Activated naive CD4-positive, alpha-beta T cell treated with anti-CD3 and anti-CD28 coated beads for 36 hours (primary cell): Measurements from ENCODE around the gene ATP6V1G1. TPM values are rescaled to one million over a fixed set of nuclear protein-coding genes. Genes with fewer than 3 reads are reported as not detected.
"Not testable (repeated sequence)": the region's sequence is repeated elsewhere in the genome, so short reads cannot be mapped to it uniquely, and the experiment has no call there.

Experiments
- CTCF ChIA-PET: fragments of 350-600 bp; sonication (Branson Sonifier 250); formaldehyde crosslinking; loops from one replicate; lab custom pipeline; 2021; ENCODE audit warnings: antibody characterized with exemption; lab: Charles Lee
- DNase-seq: peaks from one replicate; pipeline ENCODE4 v3.0.0-alpha.2; 2020
- H3K27ac Mint-ChIP-seq: one replicate; pipeline ENCODE4 v1.8.0; 2021; ENCODE audit warnings: mild to moderate bottlenecking, mixed read lengths
- H3K27me3 Mint-ChIP-seq: one replicate; pipeline ENCODE4 v1.8.0; 2021; ENCODE audit warnings: low read depth, mixed read lengths
- H3K36me3 Mint-ChIP-seq: one replicate; pipeline ENCODE4 v1.8.0; 2021; ENCODE audit warnings: low read depth, mixed read lengths
- H3K4me1 Mint-ChIP-seq: one replicate; pipeline ENCODE4 v1.8.0; 2021; ENCODE audit warnings: low read depth, mixed read lengths
- H3K4me3 Mint-ChIP-seq: one replicate; pipeline ENCODE4 v1.8.0; 2021; ENCODE audit warnings: mild to moderate bottlenecking, moderate library complexity, mixed read lengths
- H3K9me3 Mint-ChIP-seq: one replicate; pipeline ENCODE4 v1.8.0; 2021; ENCODE audit warnings: mixed read lengths
- intact Hi-C: fragments of 100-400 bp; cut with micrococcal nuclease; formaldehyde crosslinking; loops from one replicate; pipeline ENCODE4 v1.15.1; 2023
- total RNA-seq, 2 experiments: library from RNA; stranded (reverse); gene quantifications; one replicate each; pipeline ENCODE4 v1.2.3, GENCODE V29; 2021

ATP6V1G1 gene
- total RNA-seq, 2 experiments from 2014 or later, result 26.7 to 28.8 TPM

DNA sequence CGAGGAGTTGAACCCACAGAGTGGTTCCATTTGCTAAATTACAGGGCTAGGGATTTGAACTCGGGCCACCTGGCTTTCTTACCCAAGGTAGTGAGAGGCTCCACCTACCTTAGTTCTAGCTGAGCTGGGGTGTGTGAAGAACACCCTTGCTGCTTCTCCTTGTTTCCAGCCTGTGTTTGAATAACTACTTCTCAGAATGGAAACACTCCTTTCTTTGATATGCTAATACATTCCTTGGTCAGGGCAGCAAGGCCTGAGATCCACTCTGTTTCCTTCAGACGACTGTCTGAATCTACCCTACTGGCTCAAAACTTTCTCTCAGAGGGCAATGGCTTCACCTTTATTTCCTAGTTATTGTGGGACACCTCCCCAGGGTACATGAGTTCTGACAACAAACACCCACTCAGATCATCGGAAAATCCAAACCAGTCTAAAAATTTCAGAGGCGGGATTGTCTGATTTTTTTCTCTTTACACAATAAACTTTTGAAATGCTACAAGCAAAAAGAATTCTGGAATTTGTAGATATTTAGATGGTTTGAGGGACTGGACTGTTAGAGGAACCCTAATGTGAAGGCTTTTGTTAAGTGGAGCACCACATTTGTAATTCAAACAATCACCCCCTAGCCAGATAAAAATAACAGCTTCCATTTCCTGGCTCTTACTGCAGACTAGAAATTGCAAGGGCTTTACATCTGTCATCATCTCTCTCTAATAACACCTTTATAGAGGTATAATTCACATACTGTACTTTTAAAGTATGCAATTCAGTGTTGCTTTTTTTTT lies 4.0 kb upstream of the ATP6V1G1 start:
- intact Hi-C loops, result loop anchor here (10.0 kb wide), 1 partner anchor 341 kb away; no protein-coding TSS in a partner anchor

DNA sequence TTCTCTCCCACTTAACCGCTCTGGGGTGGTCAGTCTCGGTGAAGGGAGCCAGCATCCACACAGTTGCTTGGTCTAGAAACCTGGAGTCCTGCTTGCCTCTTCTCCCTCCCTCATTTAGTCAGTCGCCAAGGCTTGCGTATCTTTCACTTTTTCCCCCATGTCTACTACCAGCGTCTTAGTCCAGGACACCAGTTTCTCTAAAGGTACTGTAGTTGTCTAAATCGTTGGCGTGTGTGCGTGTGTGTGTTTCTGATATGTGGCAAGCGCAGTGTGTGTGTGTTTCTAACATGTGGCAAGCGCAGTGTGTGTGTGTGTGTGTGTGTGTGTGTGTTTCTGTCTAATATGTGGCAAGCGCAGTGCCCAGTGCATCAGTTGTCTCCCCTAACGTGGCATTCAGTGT lies 641 bp downstream of the ATP6V1G1 start:
- intact Hi-C loops, result loop anchor here (5.0 to 10.0 kb wide), 2 partner anchors 337 to 419 kb away; no protein-coding TSS in a partner anchor
- peak overlapping the region; percentile 92 for H3K4me3 Mint-ChIP-seq
- H3K27ac Mint-ChIP-seq, result peak overlapping the region; percentile 96
- CTCF ChIA-PET, result interaction anchor here (0.9 to 3.5 kb wide), 4 partner anchors 22 to 105 kb away, joined by 3 to 17 read pairs (median 6); partner anchors contain the start of gene TMEM268
- peak; percentile 21 for DNase-seq
- no peaks in the 10 kb centered on the region for H3K27me3 Mint-ChIP-seq
- peaks cover 19% of the 10 kb centered on the region for H3K36me3 Mint-ChIP-seq
- H3K4me1 Mint-ChIP-seq, result peaks cover 49% of the 10 kb centered on the region
- no peaks in the 10 kb centered on the region for H3K9me3 Mint-ChIP-seq

More for the DNA sequence above, 4.0 kb upstream of the ATP6V1G1 start:
- H3K4me3 Mint-ChIP-seq, result no peak overlapping the region
- CTCF ChIA-PET, result interaction anchor here (1.9 kb wide), 1 partner anchor 8 kb away, joined by 7 read pairs; no protein-coding TSS in a partner anchor
- H3K27me3 Mint-ChIP-seq, result no peaks in the 10 kb centered on the region
- no peak overlapping the region for H3K27ac Mint-ChIP-seq
- no peaks in the 10 kb centered on the region for H3K9me3 Mint-ChIP-seq
- no peak for DNase-seq
- H3K36me3 Mint-ChIP-seq, result peaks cover 7% of the 10 kb centered on the region
- peaks cover 9% of the 10 kb centered on the region for H3K4me1 Mint-ChIP-seq

DNA sequence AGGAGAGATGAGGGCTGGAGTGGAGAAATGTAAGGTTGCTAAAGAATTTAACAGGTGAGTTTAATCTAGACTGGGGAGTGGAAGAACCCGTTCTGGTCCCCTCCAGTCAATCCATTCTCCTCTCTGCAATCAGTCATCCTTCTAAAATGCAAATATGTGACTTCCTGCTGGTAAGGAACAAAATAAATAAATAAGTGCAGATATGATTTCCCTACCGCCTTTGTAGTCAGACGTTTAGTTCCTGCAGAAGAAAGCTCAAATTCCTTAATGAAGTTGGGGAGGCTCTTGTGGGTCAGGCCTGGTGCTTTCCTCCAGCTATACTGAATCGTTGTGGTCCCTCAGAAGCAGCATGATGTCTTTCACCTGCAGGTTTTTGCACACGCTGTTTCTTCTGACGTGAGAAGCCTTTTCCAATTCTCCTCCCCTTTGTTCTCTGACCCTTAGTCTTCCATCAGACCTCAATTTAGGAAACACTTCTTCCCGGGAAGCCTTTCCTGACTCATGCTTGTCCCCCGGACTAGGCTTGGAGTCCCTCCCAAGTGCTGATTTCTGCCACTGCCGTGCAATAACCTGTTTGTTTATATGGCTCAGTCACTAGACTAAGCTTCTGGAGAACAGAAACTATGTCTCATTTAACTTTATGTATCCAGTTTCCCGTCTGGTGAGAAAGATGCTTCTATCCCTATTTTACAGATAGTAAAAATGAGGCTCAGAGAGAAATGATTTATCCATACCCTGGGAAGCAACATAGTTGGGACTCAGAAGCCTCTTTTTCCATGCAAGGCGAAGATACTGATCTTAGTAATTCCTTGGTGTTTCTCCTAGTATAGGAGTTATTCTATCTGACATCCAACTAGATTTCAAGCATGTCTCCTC lies 1.3 kb downstream of the ATP6V1G1 start:
- no peak for DNase-seq
- intact Hi-C loops, result loop anchor here (5.0 to 10.0 kb wide), 2 partner anchors 336 to 418 kb away; no protein-coding TSS in a partner anchor
- Mint-ChIP-seq H3K4me3 (peak overlapping the region; percentile 92), H3K27me3 (no peaks in the 10 kb centered on the region), H3K9me3 (no peaks in the 10 kb centered on the region), H3K36me3 (peaks cover 21% of the 10 kb centered on the region), H3K4me1 (peaks cover 56% of the 10 kb centered on the region), H3K27ac (peak overlapping the region; percentile 96)
- CTCF ChIA-PET, result interaction anchor here (1.4 to 3.5 kb wide), 3 partner anchors 22 to 64 kb away, joined by 3 to 17 read pairs (median 8); partner anchors contain the start of gene TMEM268

DNA sequence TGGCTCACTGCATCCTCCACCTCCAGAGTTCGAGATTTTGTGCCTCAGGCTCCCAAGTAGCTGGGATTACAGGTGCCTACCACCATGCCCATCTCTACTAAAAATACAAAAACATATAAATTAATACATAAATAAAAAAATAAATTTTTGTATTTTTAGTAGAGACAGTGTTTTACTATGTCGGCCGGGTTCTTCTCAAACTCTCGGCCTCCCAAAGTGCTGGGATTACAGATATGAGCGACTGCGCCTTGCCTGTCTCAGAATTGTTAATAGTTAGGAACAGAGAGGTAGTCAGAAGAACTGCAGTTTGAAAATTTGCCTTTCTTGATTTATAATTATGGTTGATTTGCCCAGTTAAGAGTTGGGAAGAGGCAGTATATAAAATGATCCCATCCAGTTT lies 2.8 kb downstream of the ATP6V1G1 start:
- H3K4me3 Mint-ChIP-seq, result peak overlapping the region; percentile 25
- intact Hi-C loops, result loop anchor here (10.0 kb wide), 1 partner anchor 314 kb away; no protein-coding TSS in a partner anchor
- H3K4me1 Mint-ChIP-seq, result peaks cover 63% of the 10 kb centered on the region
- no peaks in the 10 kb centered on the region for H3K27me3 Mint-ChIP-seq
- CTCF ChIA-PET, result interaction anchor here (0.7 to 4.3 kb wide), 2 partner anchors 63 to 186 kb away, joined by 3 to 47 read pairs; no protein-coding TSS in a partner anchor
- H3K27ac Mint-ChIP-seq, result peak overlapping the region; percentile 78
- H3K9me3 Mint-ChIP-seq, result no peaks in the 10 kb centered on the region
- DNase-seq, result no peak
- H3K36me3 Mint-ChIP-seq, result peaks cover 33% of the 10 kb centered on the region

DNA sequence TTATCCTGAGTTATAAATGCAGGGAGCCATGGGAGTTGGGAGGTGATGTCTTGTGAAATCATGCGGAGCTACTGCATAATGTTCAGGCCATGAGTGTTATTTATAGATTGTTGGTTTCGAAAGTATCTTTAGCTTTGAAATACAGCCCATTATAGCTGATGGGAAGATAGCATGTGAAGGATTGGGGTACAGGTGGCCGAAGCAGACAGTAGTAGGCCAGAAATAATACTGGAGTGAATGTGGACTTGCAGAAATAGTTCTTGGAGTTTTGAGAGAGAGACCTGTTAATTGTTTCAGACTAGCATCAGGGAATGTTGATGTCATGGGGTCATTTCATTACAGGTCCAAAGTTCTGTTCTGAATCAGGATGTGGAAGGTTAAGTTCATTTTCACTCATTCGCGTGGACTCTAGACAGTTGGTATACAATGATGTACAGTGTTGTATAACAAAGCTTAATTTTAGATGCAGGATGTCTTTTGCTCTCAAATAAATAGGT lies 3.8 kb downstream of the ATP6V1G1 start:
- peaks cover 69% of the 10 kb centered on the region for H3K4me1 Mint-ChIP-seq
- H3K36me3 Mint-ChIP-seq, result peaks cover 40% of the 10 kb centered on the region
- H3K27ac Mint-ChIP-seq, result peak overlapping the region; percentile 93
- peak overlapping the region; percentile 63 for H3K4me3 Mint-ChIP-seq
- intact Hi-C loops, result loop anchor here (10.0 kb wide), 1 partner anchor 313 kb away; no protein-coding TSS in a partner anchor
- no peaks in the 10 kb centered on the region for H3K9me3 Mint-ChIP-seq
- CTCF ChIA-PET, result interaction anchor here (0.6 to 4.3 kb wide), 13 partner anchors 8 to 1013 kb away, joined by 3 to 47 read pairs (median 7); no protein-coding TSS in a partner anchor
- DNase-seq, result no peak
- no peaks in the 10 kb centered on the region for H3K27me3 Mint-ChIP-seq

DNA sequence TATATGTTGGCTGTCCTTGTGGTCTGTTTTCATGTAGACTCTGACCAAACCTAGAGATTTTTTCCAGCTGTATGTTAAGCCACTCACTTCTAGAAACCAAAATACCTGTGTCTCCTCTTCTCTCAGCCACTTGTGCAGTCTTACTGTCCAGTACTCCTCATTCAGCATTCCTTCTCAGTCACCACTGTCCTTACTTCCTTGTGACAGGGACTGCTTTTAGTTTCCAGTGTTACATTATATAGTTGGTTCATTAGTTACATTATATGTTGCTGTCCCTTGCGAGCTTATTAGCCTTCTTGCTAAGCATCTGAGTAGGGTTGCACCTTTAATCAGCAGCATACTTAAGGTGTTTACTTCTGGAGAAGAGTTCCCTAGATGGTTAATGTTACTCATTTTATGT lies 4.3 kb downstream of the ATP6V1G1 start:
- Mint-ChIP-seq H3K4me1 (peaks cover 68% of the 10 kb centered on the region), H3K36me3 (peaks cover 40% of the 10 kb centered on the region), H3K27ac (peak overlapping the region; percentile 93), H3K4me3 (peak overlapping the region; percentile 63), H3K9me3 (no peaks in the 10 kb centered on the region), H3K27me3 (no peaks in the 10 kb centered on the region)
- intact Hi-C loops, result loop anchor here (1.0 to 10.0 kb wide), 4 partner anchors 20 to 313 kb away; no protein-coding TSS in a partner anchor
- no peak for DNase-seq
- CTCF ChIA-PET, result interaction anchor here (0.6 to 4.3 kb wide), 20 partner anchors 8 to 1013 kb away, joined by 3 to 47 read pairs (median 6); partner anchors contain the start of gene TMEM268

DNA sequence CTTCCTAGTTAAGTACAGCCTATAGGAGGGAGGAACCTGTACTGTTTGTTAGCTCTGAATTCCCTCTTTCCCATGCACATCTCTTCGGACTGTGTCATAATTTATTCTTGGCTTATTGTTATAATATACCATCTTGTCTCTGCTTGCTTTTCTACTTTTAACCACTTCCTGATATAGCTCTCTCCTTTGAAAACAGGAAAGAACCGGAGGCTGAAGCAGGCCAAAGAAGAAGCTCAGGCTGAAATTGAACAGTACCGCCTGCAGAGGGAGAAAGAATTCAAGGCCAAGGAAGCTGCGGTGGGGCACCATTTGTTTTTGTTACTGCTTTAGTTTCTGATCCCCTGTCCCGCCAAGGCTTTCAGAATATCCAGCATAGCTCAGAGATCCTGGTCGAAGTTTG lies 4.8 kb downstream of the ATP6V1G1 start:
- no peaks in the 10 kb centered on the region for H3K27me3 Mint-ChIP-seq
- H3K4me3 Mint-ChIP-seq, result peak overlapping the region; percentile 63
- H3K9me3 Mint-ChIP-seq, result no peaks in the 10 kb centered on the region
- peaks cover 41% of the 10 kb centered on the region for H3K36me3 Mint-ChIP-seq
- peak; percentile 78 for DNase-seq
- intact Hi-C loops, result loop anchor here (1.0 to 10.0 kb wide), 4 partner anchors 20 to 312 kb away; no protein-coding TSS in a partner anchor
- peak overlapping the region; percentile 93 for H3K27ac Mint-ChIP-seq
- H3K4me1 Mint-ChIP-seq, result peaks cover 66% of the 10 kb centered on the region
- CTCF ChIA-PET, result interaction anchor here (1.0 to 4.3 kb wide), 20 partner anchors 9 to 423 kb away, joined by 3 to 47 read pairs (median 6); partner anchors contain the start of gene TMEM268

DNA sequence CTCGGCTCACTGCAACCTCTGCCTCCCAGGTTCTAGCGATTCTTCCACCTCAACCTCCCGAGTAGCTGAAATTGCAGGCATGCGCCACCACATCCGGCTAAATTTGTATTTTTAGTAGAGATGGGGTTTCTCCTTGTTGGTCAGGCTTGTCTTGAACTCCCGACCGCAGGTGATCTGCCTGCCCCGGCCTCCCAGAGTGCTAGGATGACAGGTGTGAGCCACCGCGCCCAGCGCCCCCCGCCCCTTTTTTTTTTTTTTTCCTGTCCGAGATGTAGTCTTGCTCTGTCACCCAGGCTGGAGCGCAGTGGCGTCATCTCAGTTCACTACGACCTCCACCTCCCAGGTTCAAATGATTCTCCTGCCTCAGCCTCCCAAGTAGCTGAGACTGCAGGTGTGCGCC lies 6.6 kb downstream of the ATP6V1G1 start:
- CTCF ChIA-PET, result interaction anchor here (1.7 to 4.3 kb wide), 3 partner anchors 59 to 188 kb away, joined by 5 to 47 read pairs (median 29); no protein-coding TSS in a partner anchor
- H3K27ac Mint-ChIP-seq, result peak overlapping the region; percentile 93
- no peak for DNase-seq
- H3K4me1 Mint-ChIP-seq, result peaks cover 62% of the 10 kb centered on the region
- peaks cover 45% of the 10 kb centered on the region for H3K36me3 Mint-ChIP-seq
- H3K9me3 Mint-ChIP-seq, result no peaks in the 10 kb centered on the region
- H3K27me3 Mint-ChIP-seq, result no peaks in the 10 kb centered on the region
- no peak overlapping the region for H3K4me3 Mint-ChIP-seq
- intact Hi-C loops, result loop anchor here (10.0 kb wide), 1 partner anchor 311 kb away; no protein-coding TSS in a partner anchor

DNA sequence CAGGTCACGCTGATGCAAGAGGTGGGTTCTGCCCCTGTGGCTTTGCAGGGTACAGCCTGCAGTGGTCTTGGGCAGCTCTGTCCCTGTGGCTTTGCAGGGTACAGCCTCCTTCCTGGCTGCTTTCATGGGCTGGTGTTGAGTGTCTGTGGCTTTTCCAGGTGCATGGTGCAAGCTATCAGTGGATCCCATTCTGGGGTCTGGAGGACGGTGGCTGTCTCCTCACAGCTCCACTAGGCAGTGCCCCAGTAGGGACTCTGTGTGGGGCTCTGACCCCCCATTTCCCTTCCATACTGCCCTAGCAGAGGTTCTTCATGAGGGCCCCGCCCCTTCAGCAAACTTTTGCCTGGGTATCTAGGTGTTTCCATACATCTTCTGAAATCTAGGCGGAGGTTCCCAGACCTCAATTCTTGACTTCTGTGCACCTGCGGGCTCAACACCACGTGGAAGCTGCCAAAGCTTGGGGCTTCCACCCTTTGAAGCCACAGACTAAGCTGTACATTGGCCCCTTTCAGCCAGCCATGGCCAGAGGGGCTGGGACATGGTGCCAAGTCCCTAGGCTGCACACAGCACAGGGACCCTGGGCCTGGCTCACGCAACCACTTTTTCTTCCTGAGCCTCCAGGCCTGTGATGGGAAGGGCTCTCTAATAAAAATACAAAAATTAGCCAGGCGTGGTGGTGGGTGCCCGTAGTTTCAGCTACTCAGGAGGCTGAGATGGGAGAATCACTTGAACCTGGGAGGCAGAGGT lies 13.1 kb downstream of the ATP6V1G1 start:
- H3K27ac Mint-ChIP-seq, CTCF ChIA-PET, H3K9me3 Mint-ChIP-seq, intact Hi-C loops, H3K4me1 Mint-ChIP-seq, H3K4me3 Mint-ChIP-seq, DNase-seq, H3K27me3 Mint-ChIP-seq: not testable (repeated sequence)
- H3K36me3 Mint-ChIP-seq, result peaks cover 39% of the 10 kb centered on the region

DNA sequence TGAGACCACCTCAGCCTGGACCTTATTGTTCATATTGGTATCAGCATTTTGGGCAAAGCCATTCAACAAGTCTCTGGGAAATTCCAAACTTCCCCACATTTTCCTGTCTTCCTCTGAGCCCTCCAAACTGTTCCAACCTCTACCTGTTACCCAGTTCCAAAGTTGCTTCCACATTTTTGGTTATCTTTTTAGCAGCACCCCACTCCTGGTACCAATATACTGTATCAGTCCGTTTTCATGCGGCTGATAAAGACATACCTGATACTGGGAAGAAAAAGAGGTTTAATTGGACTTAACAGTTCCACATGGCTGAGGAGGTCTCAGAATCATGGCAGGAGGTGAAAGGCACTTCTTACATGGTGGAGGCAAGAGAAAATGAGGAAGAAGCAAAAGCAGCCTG lies 14.2 kb downstream of the ATP6V1G1 start:
- peaks cover 36% of the 10 kb centered on the region for H3K36me3 Mint-ChIP-seq
- intact Hi-C loops, DNase-seq, CTCF ChIA-PET, H3K9me3 Mint-ChIP-seq, H3K4me1 Mint-ChIP-seq, H3K4me3 Mint-ChIP-seq, H3K27ac Mint-ChIP-seq, H3K27me3 Mint-ChIP-seq: not testable (repeated sequence)

DNA sequence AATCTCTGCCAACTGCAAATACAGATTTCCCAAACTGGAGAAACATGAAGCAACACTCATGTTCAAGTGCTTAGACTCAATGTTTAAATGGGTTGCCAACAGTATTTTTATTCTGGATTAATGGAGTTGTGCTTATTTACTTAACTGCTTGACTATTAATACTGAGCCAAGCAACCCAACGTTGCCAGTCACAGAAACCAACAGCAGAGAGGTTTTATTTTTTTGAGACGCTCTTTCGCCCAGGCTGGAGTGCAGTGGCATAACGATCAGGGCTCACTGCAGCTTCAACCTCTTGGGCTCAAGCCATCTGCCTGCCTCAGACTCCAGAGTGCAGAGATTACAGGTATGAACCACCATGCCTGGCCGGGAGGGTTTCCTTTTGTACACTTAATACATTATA lies 15.1 kb downstream of the ATP6V1G1 start:
- H3K9me3 Mint-ChIP-seq, result peaks cover 7% of the 10 kb centered on the region
- no peak overlapping the region for H3K4me3 Mint-ChIP-seq
- H3K27me3 Mint-ChIP-seq, result no peaks in the 10 kb centered on the region
- H3K4me1 Mint-ChIP-seq, result peaks cover 2% of the 10 kb centered on the region
- H3K36me3 Mint-ChIP-seq, result peaks cover 33% of the 10 kb centered on the region
- no peak overlapping the region for H3K27ac Mint-ChIP-seq
- CTCF ChIA-PET, result no interaction called here
- DNase-seq, result no peak
- intact Hi-C loops, result no loop called here
